ENCODE results near the gene GCC2.
"Not testable (repeated sequence)": the region's sequence is repeated elsewhere in the genome, so short reads cannot be mapped to it uniquely, and the experiment has no call there.

The GCC2 gene

DNA sequence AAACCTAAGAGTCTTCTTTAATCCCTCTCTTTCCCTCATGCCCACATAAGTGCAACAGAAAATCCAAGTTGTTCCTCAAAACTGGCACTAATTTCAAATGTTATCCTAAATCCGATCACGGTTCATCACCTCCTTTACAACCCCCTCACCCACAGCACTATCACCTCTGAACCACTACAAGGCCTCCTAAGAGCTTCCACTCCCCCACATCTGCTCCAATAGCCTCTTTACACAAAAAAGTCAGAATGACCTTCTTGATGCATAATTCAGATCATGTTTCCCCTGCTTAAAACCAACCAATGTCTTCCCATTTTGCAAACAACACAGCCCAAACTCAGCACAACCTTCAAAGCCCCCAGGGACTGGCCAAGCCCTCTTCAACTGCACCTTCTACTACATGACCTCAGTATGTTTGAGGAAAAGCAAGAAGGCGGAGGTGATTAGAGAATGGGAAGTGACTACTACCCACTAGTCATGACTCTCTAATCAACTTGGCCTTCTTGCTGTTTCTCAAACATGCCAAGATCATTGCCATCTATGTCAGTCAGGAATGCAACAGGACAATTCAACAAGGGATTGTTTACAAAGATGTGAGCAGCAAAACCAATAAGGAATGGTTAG lies 34.6 kb upstream of the GCC2 start:
- Histone ChIP-seq H3K27me3 (ENCODE audit: control insufficient read depth, insufficient read depth, low read length) (no peaks in the 10 kb centered on the region), H3K36me3 (ENCODE audit: control insufficient read depth, insufficient read depth, low read length) (no peaks in the 10 kb centered on the region), H3K4me3 (ENCODE audit: low read length) (no peak overlapping the region), H3K27ac (ENCODE audit: low read length) (no peak overlapping the region), H3K9me3 (ENCODE audit: control insufficient read depth, insufficient read depth, low read length) (no peaks in the 10 kb centered on the region), H3K4me1 (ENCODE audit: control insufficient read depth, insufficient read depth, low read length) (no peaks in the 10 kb centered on the region)
- no CpG with 5 or more reads among the region's 3 CpGs for WGBS (ENCODE audit: insufficient coverage, insufficient read length)
- no peak for DNase-seq (ENCODE audit: low read depth, low spot score)

DNA sequence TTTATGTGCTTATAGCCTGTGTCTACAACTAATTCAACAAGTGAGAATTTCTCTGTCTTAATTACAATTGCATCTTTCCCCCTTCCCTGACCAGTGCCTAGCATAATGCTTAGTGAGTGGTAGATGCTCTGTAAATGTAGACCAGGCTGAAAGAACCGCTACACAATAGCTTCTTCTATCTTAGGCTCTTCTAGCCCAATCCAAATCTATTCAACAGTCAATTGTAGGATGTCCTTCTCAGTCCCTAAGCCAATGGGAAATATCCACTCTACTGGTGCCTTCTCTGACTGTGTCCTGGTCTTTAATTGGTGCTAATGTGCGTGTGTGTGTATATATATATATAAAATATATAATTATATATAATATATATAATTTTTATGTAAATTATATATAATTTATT lies 34.1 kb upstream of the GCC2 start:
- Histone ChIP-seq H3K36me3 (ENCODE audit: control insufficient read depth, insufficient read depth, low read length) (no peaks in the 10 kb centered on the region), H3K27ac (ENCODE audit: low read length) (no peak overlapping the region), H3K27me3 (ENCODE audit: control insufficient read depth, insufficient read depth, low read length) (no peaks in the 10 kb centered on the region), H3K9me3 (ENCODE audit: control insufficient read depth, insufficient read depth, low read length) (no peaks in the 10 kb centered on the region), H3K4me1 (ENCODE audit: control insufficient read depth, insufficient read depth, low read length) (no peaks in the 10 kb centered on the region), H3K4me3 (ENCODE audit: low read length) (no peak overlapping the region)
- DNase-seq (ENCODE audit: low read depth, low spot score) = no peak
- no CpG with 5 or more reads among the region's 2 CpGs for WGBS (ENCODE audit: insufficient coverage, insufficient read length)

GRCh38 chr2:108417254-108417653 lies 31.8 kb upstream of the GCC2 start:
- no peaks in the 10 kb centered on the region for H3K4me1 ChIP-seq (ENCODE audit: control insufficient read depth, insufficient read depth, low read length)

GRCh38 chr2:108418416-108418815 lies 30.6 kb upstream of the GCC2 start:
- no peak for DNase-seq (ENCODE audit: low read depth, low spot score)
- Histone ChIP-seq H3K27me3 (ENCODE audit: control insufficient read depth, insufficient read depth, low read length) (no peaks in the 10 kb centered on the region), H3K4me1 (ENCODE audit: control insufficient read depth, insufficient read depth, low read length) (no peaks in the 10 kb centered on the region), H3K36me3 (ENCODE audit: control insufficient read depth, insufficient read depth, low read length) (no peaks in the 10 kb centered on the region), H3K4me3 (ENCODE audit: low read length) (no peak overlapping the region), H3K27ac (ENCODE audit: low read length) (no peak overlapping the region), H3K9me3 (ENCODE audit: control insufficient read depth, insufficient read depth, low read length) (no peaks in the 10 kb centered on the region)
- WGBS (ENCODE audit: insufficient coverage, insufficient read length) = no CpG with 5 or more reads among the region's 4 CpGs

More at GRCh38 chr2:108417254-108417653, 31.8 kb upstream of the GCC2 start:
- Histone ChIP-seq H3K4me3 (ENCODE audit: low read length) (no peak overlapping the region), H3K9me3 (ENCODE audit: control insufficient read depth, insufficient read depth, low read length) (no peaks in the 10 kb centered on the region), H3K36me3 (ENCODE audit: control insufficient read depth, insufficient read depth, low read length) (no peaks in the 10 kb centered on the region), H3K27me3 (ENCODE audit: control insufficient read depth, insufficient read depth, low read length) (no peaks in the 10 kb centered on the region), H3K27ac (ENCODE audit: low read length) (no peak overlapping the region)
- no peak for DNase-seq (ENCODE audit: low read depth, low spot score)
- WGBS (ENCODE audit: insufficient coverage, insufficient read length) = no CpG with 5 or more reads among the region's 2 CpGs

- no CpG with 5 or more reads among the region's 1 CpG for WGBS (ENCODE audit: insufficient coverage, insufficient read length)
- Histone ChIP-seq H3K9me3 (ENCODE audit: control insufficient read depth, insufficient read depth, low read length) (no peaks in the 10 kb centered on the region), H3K4me3 (ENCODE audit: low read length) (no peak overlapping the region), H3K27ac (ENCODE audit: low read length) (no peak overlapping the region), H3K27me3 (ENCODE audit: control insufficient read depth, insufficient read depth, low read length) (no peaks in the 10 kb centered on the region), H3K36me3 (ENCODE audit: control insufficient read depth, insufficient read depth, low read length) (no peaks in the 10 kb centered on the region), H3K4me1 (ENCODE audit: control insufficient read depth, insufficient read depth, low read length) (no peaks in the 10 kb centered on the region)
- no peak for DNase-seq (ENCODE audit: low read depth, low spot score)
These were observed 25.9 kb upstream of the GCC2 start for GRCh38 chr2:108423067-108423466.

DNA sequence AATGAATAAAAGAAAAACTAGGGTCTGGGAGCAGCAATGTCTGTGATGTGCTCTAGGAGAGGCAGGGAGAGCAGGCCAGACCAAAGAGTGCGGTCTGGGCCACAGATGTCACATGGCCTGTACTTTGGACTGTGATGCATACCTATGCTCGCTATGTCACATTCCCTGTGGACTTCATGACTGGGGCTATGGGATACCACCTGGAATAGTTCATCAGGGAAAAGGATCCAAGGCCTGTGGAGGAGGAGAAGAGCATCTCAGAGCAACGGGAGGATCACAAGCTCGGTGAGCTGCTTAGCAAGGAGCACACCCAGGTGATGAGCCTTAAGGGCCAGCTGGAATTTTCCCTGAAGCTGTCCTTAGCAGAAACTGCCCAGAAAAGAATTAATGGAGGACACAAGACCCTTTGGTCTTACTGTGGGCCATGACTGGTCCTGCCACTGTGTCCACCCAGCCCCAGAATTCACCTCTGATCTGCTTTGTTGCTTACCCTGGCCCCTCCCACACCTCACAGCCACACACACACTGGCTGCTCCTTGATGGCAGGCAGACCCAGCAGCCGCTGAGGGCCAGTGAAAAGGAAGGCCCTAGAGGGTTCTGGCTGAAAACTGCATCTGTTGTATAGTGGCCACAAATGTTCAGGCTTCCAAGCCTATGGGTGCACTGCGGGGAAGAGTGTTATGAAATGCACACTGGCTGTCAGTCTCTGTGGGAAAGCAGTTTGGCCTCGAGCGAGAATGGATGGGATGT lies 25.3 kb upstream of the GCC2 start:
- no CpG with 5 or more reads among the region's 8 CpGs for WGBS (ENCODE audit: insufficient coverage, insufficient read length)
- Histone ChIP-seq H3K27ac (ENCODE audit: low read length) (no peak overlapping the region), H3K36me3 (ENCODE audit: control insufficient read depth, insufficient read depth, low read length) (no peaks in the 10 kb centered on the region), H3K27me3 (ENCODE audit: control insufficient read depth, insufficient read depth, low read length) (no peaks in the 10 kb centered on the region), H3K9me3 (ENCODE audit: control insufficient read depth, insufficient read depth, low read length) (no peaks in the 10 kb centered on the region), H3K4me3 (ENCODE audit: low read length) (no peak overlapping the region), H3K4me1 (ENCODE audit: control insufficient read depth, insufficient read depth, low read length) (no peaks in the 10 kb centered on the region)
- no peak for DNase-seq (ENCODE audit: low read depth, low spot score)

DNA sequence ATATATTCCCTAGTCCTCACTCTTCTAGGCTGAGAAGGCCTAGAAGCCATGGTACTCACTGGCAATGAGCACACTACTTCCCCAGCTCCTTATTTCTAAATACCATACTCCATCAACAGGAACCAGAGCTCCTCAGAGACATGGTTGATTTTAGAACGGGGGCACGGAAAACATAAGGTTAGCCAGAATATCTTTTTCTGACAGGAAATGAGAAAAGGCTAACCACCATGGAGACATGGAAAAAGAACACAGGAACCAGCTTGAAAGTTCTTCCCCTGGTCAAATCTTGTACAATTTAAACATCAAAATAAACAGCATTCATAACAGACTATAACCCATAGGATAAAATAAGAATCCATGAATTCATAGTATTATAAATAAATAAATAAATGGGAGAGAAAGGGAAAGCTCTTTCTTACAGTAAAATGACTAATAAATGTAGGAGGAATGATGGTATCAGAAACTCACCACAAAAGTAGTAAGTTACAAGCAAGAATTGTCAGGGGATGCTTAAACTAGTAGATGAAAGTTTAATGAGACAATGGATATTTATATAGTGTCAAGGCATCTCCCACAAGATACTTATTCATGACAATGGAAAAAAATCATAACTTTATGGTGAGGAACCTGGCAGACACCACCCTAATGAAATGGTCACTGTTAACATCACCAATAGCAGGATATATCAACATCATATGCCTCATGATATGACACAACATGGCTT lies 20.6 kb upstream of the GCC2 start:
- no peaks in the 10 kb centered on the region for H3K27me3 ChIP-seq (ENCODE audit: control insufficient read depth, insufficient read depth, low read length)
- H3K27ac ChIP-seq (ENCODE audit: low read length) = no peak overlapping the region
- DNase-seq (ENCODE audit: low read depth, low spot score) = no peak
- no CpG with 5 or more reads among the region's 2 CpGs for WGBS (ENCODE audit: insufficient coverage, insufficient read length)
- no peaks in the 10 kb centered on the region for H3K4me1 ChIP-seq (ENCODE audit: control insufficient read depth, insufficient read depth, low read length)
- no peak overlapping the region for H3K4me3 ChIP-seq (ENCODE audit: low read length)
- no peaks in the 10 kb centered on the region for H3K9me3 ChIP-seq (ENCODE audit: control insufficient read depth, insufficient read depth, low read length)
- no peaks in the 10 kb centered on the region for H3K36me3 ChIP-seq (ENCODE audit: control insufficient read depth, insufficient read depth, low read length)

DNA sequence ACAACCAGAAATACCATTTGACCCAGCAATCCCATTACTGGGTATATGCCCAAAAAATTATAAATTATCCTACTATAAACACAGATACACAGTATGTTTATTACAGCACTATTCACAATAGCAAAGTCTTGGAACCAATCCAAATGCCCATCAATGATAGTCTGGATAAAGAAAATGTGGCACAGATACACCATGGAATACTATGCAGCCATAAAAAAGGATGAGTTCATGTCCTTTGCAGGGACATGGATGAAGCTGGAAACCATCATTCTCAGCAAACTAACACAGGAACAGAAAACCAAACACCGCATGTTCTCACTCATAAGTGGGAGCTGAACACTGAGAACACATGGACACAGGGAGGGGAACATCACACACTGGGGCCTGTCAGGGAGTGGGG lies 13.4 kb upstream of the GCC2 start:
- not testable (repeated sequence) for H3K4me3 ChIP-seq (ENCODE audit: low read length); H3K27me3 ChIP-seq (ENCODE audit: control insufficient read depth, insufficient read depth, low read length); H3K36me3 ChIP-seq (ENCODE audit: control insufficient read depth, insufficient read depth, low read length); H3K9me3 ChIP-seq (ENCODE audit: control insufficient read depth, insufficient read depth, low read length); DNase-seq (ENCODE audit: low read depth, low spot score); H3K4me1 ChIP-seq (ENCODE audit: control insufficient read depth, insufficient read depth, low read length); H3K27ac ChIP-seq (ENCODE audit: low read length)
- no CpG with 5 or more reads among the region's 1 CpG for WGBS (ENCODE audit: insufficient coverage, insufficient read length)

DNA sequence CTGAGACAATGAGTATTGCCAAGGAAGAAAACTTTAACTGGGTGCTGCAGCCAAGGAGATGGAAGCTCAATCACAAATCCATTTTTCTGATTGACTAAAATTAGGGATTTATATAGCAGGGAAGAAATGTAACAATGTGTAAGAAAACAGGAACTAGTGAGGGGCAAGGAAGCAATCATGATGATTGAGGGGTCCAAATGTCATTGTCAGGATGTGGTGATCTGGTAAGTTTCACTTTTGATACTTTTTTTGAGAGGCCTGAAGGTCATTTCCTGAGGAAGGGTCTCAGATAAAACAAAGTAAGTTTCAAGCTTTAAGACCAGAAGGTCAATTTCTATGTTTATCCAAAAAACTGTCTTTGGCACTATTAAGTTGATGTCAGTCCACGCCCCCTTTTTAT lies 12.0 kb upstream of the GCC2 start:
- H3K9me3 ChIP-seq (ENCODE audit: control insufficient read depth, insufficient read depth, low read length) = no peaks in the 10 kb centered on the region
- no peak overlapping the region for H3K4me3 ChIP-seq (ENCODE audit: low read length)
- DNase-seq (ENCODE audit: low read depth, low spot score) = no peak
- H3K36me3 ChIP-seq (ENCODE audit: control insufficient read depth, insufficient read depth, low read length) = no peaks in the 10 kb centered on the region
- no peaks in the 10 kb centered on the region for H3K27me3 ChIP-seq (ENCODE audit: control insufficient read depth, insufficient read depth, low read length)
- no CpG with 5 or more reads among the region's 1 CpG for WGBS (ENCODE audit: insufficient coverage, insufficient read length)
- H3K4me1 ChIP-seq (ENCODE audit: control insufficient read depth, insufficient read depth, low read length) = no peaks in the 10 kb centered on the region
- H3K27ac ChIP-seq (ENCODE audit: low read length) = no peak overlapping the region

GRCh38 chr2:108441712-108442111 lies 7.3 kb upstream of the GCC2 start:
- no peaks in the 10 kb centered on the region for H3K27me3 ChIP-seq (ENCODE audit: control insufficient read depth, insufficient read depth, low read length)
- H3K36me3 ChIP-seq (ENCODE audit: control insufficient read depth, insufficient read depth, low read length) = no peaks in the 10 kb centered on the region
- H3K4me3 ChIP-seq (ENCODE audit: low read length) = no peak overlapping the region
- H3K4me1 ChIP-seq (ENCODE audit: control insufficient read depth, insufficient read depth, low read length) = no peaks in the 10 kb centered on the region
- H3K27ac ChIP-seq (ENCODE audit: low read length) = no peak overlapping the region
- DNase-seq (ENCODE audit: low read depth, low spot score) = no peak
- 100% methylated on average over 1 of the region's 2 CpGs for WGBS (ENCODE audit: insufficient coverage, insufficient read length)
- H3K9me3 ChIP-seq (ENCODE audit: control insufficient read depth, insufficient read depth, low read length) = no peaks in the 10 kb centered on the region
